H1 (cell line): ENCODE measurements around the gene SEMA3D.

Experiments
- CHD2 ChIP-seq: IDR thresholded peaks from 2 replicates; pipeline ENCODE4 v1.6.1; 2012; ENCODE audit warnings: low read length, improper control_type of control experiment
- EZH2 ChIP-seq: fragments of 200-600 bp; sonication (generic); IDR thresholded peaks from 2 replicates; pipeline ENCODE4 v1.7.1; 2012; ENCODE audit warnings: low read depth, mild to moderate bottlenecking, moderate library complexity, low read length, inconsistent platforms; ENCODE audit not compliant: severe bottlenecking
- RXRA ChIP-seq: IDR thresholded peaks from 2 replicates; pipeline ENCODE4 v1.6.1; 2011; ENCODE audit warnings: low read depth, mild to moderate bottlenecking, low read length, moderate library complexity; ENCODE audit not compliant: insufficient read depth
- YY1 ChIP-seq: IDR thresholded peaks from 2 replicates; pipeline ENCODE4 v1.6.1; 2011; ENCODE audit warnings: low read depth, mild to moderate bottlenecking, low read length
- TF ChIP-seq, protein P1 (sequence below), 3 experiments: IDR thresholded peaks; 1 replicate in 2 of 3; 2 replicates in 1 of 3; pipeline versions ENCODE4 v1.5.1 to v1.6.1; 2011; ENCODE audit warnings: low read length in 3 of 3, mild to moderate bottlenecking in 3 of 3, inconsistent platforms in 2 of 3, low read depth in 1 of 3, moderate library complexity in 1 of 3; ENCODE audit not compliant: insufficient read depth in 1 of 3; ENCODE audit errors: control extremely low read depth in 1 of 3

DNA sequence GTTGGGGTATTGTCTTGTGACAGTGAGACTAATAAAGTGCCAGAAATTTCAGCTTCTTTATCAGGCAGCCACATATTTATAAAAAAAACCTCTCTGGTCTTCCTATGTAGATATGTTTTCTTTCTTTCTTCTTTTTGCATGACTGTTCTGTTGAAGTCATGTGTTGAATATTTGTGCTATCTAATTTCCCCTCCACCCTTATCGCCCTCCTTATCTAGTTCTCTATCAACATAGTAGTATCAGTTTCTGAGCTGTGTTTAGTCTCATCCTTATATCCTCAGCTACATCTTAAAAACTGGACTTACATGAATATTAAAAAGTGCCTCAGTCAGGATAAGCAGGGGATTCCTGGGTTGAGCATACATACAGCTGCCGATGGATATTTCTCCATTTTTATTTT lies 53.9 kb downstream of the SEMA3D start:
- TF ChIP-seq EZH2 (no peak), CHD2 (no peak), RXRA (no peak), YY1 (no peak)
- TF ChIP-seq, protein P1, sequence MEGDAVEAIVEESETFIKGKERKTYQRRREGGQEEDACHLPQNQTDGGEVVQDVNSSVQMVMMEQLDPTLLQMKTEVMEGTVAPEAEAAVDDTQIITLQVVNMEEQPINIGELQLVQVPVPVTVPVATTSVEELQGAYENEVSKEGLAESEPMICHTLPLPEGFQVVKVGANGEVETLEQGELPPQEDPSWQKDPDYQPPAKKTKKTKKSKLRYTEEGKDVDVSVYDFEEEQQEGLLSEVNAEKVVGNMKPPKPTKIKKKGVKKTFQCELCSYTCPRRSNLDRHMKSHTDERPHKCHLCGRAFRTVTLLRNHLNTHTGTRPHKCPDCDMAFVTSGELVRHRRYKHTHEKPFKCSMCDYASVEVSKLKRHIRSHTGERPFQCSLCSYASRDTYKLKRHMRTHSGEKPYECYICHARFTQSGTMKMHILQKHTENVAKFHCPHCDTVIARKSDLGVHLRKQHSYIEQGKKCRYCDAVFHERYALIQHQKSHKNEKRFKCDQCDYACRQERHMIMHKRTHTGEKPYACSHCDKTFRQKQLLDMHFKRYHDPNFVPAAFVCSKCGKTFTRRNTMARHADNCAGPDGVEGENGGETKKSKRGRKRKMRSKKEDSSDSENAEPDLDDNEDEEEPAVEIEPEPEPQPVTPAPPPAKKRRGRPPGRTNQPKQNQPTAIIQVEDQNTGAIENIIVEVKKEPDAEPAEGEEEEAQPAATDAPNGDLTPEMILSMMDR (IDR thresholded peaks at IDR 0.05; ENCODE audit: control extremely low read depth in 1 of 3, insufficient read depth in 1 of 3, low read depth in 1 of 3, low read length in 3 of 3): no peak
